ENCODE measurements around the gene SAMD13.
"Not testable (repeated sequence)": the region's sequence is repeated elsewhere in the genome, so short reads cannot be mapped to it uniquely, and the experiment has no call there.

SAMD13 gene

GRCh38 chr1:84286071-84286470 lies 15.4 kb upstream of the SAMD13 start:
- no peak for DNase-seq (ENCODE audit: low read depth in 3 of 3)

GRCh38 chr1:84287389-84287788 lies 14.1 kb upstream of the SAMD13 start:
- not testable (repeated sequence) for DNase-seq (ENCODE audit: low read depth in 3 of 3)

GRCh38 chr1:84289169-84289785 lies 12.2 kb upstream of the SAMD13 start:
- DNase-seq (ENCODE audit: low read depth in 3 of 3): no peak

- no peak for DNase-seq (ENCODE audit: low read depth in 3 of 3)
These were observed 9.4 kb upstream of the SAMD13 start for GRCh38 chr1:84291882-84292655.

- DNase-seq (ENCODE audit: low read depth in 3 of 3): no peak
These were observed 7.7 kb upstream of the SAMD13 start for GRCh38 chr1:84293766-84294165.

- no peak for DNase-seq (ENCODE audit: low read depth in 3 of 3)
These were observed 6.8 kb upstream of the SAMD13 start for GRCh38 chr1:84294751-84295150.

GRCh38 chr1:84297546-84298244 lies 3.8 kb upstream of the SAMD13 start:
- DNase-seq (ENCODE audit: low read depth in 3 of 3): no peak

- DNase-seq (ENCODE audit: low read depth in 3 of 3): peak in 2 of 3 experiments; percentile 16 to 30
These were observed 3.2 kb upstream of the SAMD13 start for GRCh38 chr1:84298328-84298683.

GRCh38 chr1:84298684-84299535 lies 2.6 kb upstream of the SAMD13 start:
- peak in 1 of 3 experiments; percentile 10 for DNase-seq (ENCODE audit: low read depth in 3 of 3)

GRCh38 chr1:84299536-84300170 lies 1.9 kb upstream of the SAMD13 start:
- DNase-seq (ENCODE audit: low read depth in 3 of 3): no peak

GRCh38 chr1:84300501-84300900 lies 1.0 kb upstream of the SAMD13 start:
- no peak for DNase-seq (ENCODE audit: low read depth in 3 of 3)

- DNase-seq (ENCODE audit: low read depth in 3 of 3): no peak
These were observed 377 bp downstream of the SAMD13 start for GRCh38 chr1:84301785-84302385.

GRCh38 chr1:84303314-84303830 lies 1.9 kb downstream of the SAMD13 start:
- no peak for DNase-seq (ENCODE audit: low read depth in 3 of 3)

GRCh38 chr1:84307398-84307797 lies 5.9 kb downstream of the SAMD13 start:
- no peak for DNase-seq (ENCODE audit: low read depth in 3 of 3)

- no peak for DNase-seq (ENCODE audit: low read depth in 3 of 3)
These were observed 9.8 kb downstream of the SAMD13 start for GRCh38 chr1:84311296-84311695.

- DNase-seq (ENCODE audit: low read depth in 3 of 3): no peak
These were observed 18.2 kb downstream of the SAMD13 start for GRCh38 chr1:84319662-84320061.

- DNase-seq (ENCODE audit: low read depth in 3 of 3): no peak
These were observed 26.3 kb downstream of the SAMD13 start for GRCh38 chr1:84327830-84328229.

- DNase-seq (ENCODE audit: low read depth in 3 of 3): no peak
These were observed 28.8 kb downstream of the SAMD13 start for GRCh38 chr1:84330125-84330984.

- DNase-seq (ENCODE audit: low read depth in 3 of 3): no peak
These were observed 38.0 kb downstream of the SAMD13 start for GRCh38 chr1:84339503-84339902.

- DNase-seq (ENCODE audit: low read depth in 3 of 3): no peak
These were observed 42.8 kb downstream of the SAMD13 start for GRCh38 chr1:84344286-84344685.
